Central memory CD8-positive, alpha-beta T cell (primary cell): ENCODE data around the gene SLC27A3.

Experiments
- ATAC-seq: fragments of 150-1000 bp; cut with Tn5 transposase; replicated peaks from 2 replicates; pipeline ENCODE4 v1.10.0; 2022; ENCODE audit warnings: mild to moderate bottlenecking, moderate FRiP score, moderate number of reproducible peaks; ENCODE audit not compliant: poor library complexity, severe bottlenecking; ENCODE audit errors: extremely low read depth
- DNase-seq, 2 donors: peaks; one replicate each; pipeline ENCODE4 v3.0.0; 2021; ENCODE audit warnings: low spot score in 2 of 2
- H3K27ac Mint-ChIP-seq: one replicate; pipeline ENCODE4 v1.8.0; 2022; ENCODE audit warnings: low read depth, mild to moderate bottlenecking, moderate library complexity, mixed read lengths
- H3K27me3 Mint-ChIP-seq: one replicate; pipeline ENCODE4 v1.8.0; 2022; ENCODE audit warnings: mixed read lengths
- H3K36me3 Mint-ChIP-seq: one replicate; pipeline ENCODE4 v1.8.0; 2022; ENCODE audit warnings: mild to moderate bottlenecking, moderate library complexity, mixed read lengths; ENCODE audit not compliant: insufficient read depth
- H3K4me1 Mint-ChIP-seq: one replicate; pipeline ENCODE4 v1.8.0; 2022; ENCODE audit warnings: mixed read lengths
- H3K4me3 Mint-ChIP-seq: one replicate; pipeline ENCODE4 v1.8.0; 2022; ENCODE audit warnings: mild to moderate bottlenecking, moderate library complexity, mixed read lengths
- H3K9me3 Mint-ChIP-seq: one replicate; pipeline ENCODE4 v1.8.0; 2022; ENCODE audit warnings: mixed read lengths

SLC27A3 gene

GRCh38 chr1:153791648-153792253, 16.5 kb downstream of the SLC27A3 start:
- H3K9me3 Mint-ChIP-seq, result no peaks in the 10 kb centered on the region
- no peak overlapping the region for H3K27ac Mint-ChIP-seq
- peaks cover 27% of the 10 kb centered on the region for H3K4me1 Mint-ChIP-seq
- peaks cover 33% of the 10 kb centered on the region for H3K27me3 Mint-ChIP-seq
- peaks cover 5% of the 10 kb centered on the region for H3K36me3 Mint-ChIP-seq
- DNase-seq, result no peak
- ATAC-seq, result no peak
- no peak overlapping the region for H3K4me3 Mint-ChIP-seq

DNA sequence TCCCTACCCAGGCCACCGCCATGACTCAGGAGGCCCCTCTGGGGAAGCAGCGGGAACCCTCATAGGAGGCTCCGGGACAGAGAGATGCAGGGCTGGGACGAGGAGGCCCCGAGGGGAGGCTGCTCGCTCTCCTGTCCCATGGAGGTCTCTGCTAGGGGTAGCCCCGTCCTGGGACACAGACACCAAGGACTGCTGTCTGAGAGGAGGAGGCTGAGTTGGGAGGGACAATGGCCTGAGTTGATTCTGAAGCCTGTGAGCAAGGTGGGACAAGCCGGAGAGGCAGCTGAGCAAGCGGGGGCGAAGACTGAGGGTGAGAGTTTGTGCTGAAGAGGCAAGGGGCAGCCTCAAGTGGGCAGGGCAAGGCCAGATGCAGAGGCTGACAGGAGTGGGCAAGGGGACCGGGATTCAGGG, 17.4 kb downstream of the SLC27A3 start:
- Mint-ChIP-seq H3K27ac (peak overlapping the region; percentile 56), H3K9me3 (no peaks in the 10 kb centered on the region), H3K27me3 (peaks cover 28% of the 10 kb centered on the region), H3K36me3 (peaks cover 5% of the 10 kb centered on the region), H3K4me3 (no peak overlapping the region), H3K4me1 (peaks cover 32% of the 10 kb centered on the region)
- DNase-seq (no peak), ATAC-seq (no peak)

GRCh38 chr1:153793261-153793972, 18.2 kb downstream of the SLC27A3 start:
- H3K4me1 Mint-ChIP-seq, result peaks cover 32% of the 10 kb centered on the region
- ATAC-seq, result no peak
- no peak for DNase-seq
- H3K9me3 Mint-ChIP-seq, result no peaks in the 10 kb centered on the region
- no peak overlapping the region for H3K27ac Mint-ChIP-seq
- peaks cover 20% of the 10 kb centered on the region for H3K27me3 Mint-ChIP-seq
- H3K36me3 Mint-ChIP-seq, result peaks cover 5% of the 10 kb centered on the region
- no peak overlapping the region for H3K4me3 Mint-ChIP-seq

GRCh38 chr1:153793973-153794615, 18.9 kb downstream of the SLC27A3 start:
- peaks cover 5% of the 10 kb centered on the region for H3K36me3 Mint-ChIP-seq
- no peak for ATAC-seq
- no peak for DNase-seq
- H3K27ac Mint-ChIP-seq, result peak overlapping the region; percentile 70
- no peaks in the 10 kb centered on the region for H3K9me3 Mint-ChIP-seq
- peaks cover 32% of the 10 kb centered on the region for H3K4me1 Mint-ChIP-seq
- H3K27me3 Mint-ChIP-seq, result peaks cover 14% of the 10 kb centered on the region
- peak overlapping the region; percentile 14 for H3K4me3 Mint-ChIP-seq

DNA sequence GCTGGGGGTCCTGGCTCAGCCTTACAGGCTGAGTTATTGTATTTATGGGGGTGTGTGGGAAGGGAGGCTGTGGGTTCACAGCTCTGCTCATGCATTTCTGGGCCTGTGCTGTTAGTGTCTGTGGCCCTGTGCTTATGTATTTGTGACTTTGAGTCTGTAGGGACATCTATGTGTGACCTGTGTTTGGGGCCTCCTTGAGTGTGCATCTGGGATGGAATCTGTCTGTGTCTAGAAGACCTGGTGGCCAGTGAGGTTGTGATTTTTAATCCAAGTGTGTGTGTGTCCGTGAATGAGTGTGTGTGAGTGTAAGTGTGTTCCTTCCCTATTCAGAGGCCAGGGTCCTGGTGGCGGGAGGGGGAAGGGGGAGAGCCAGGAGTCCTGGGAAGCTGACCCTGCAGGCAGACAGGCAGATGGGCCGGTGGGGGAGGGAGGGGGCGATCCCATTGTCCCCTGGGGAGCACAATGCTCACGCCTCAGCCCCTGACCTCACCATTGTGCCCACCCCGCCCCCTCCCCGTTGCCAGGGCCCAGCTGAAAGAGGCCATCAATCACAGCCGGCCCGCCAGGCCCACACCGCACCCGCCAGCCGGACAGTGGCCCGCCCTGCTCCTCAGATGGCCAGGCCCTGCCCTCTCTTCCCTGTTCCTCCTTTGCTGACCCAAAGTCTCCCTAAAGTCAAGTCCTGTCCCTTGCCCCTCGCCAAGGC, 19.6 kb downstream of the SLC27A3 start:
- Mint-ChIP-seq H3K27ac (peak overlapping the region; percentile 70), H3K27me3 (peaks cover 7% of the 10 kb centered on the region), H3K9me3 (no peaks in the 10 kb centered on the region), H3K4me1 (peaks cover 29% of the 10 kb centered on the region), H3K4me3 (peak overlapping the region; percentile 14), H3K36me3 (peaks cover 5% of the 10 kb centered on the region)
- ATAC-seq, result no peak
- DNase-seq, result no peak

- no peak for DNase-seq
- peaks cover under 1% of the 10 kb centered on the region for H3K27me3 Mint-ChIP-seq
- peak overlapping the region; percentile 70 for H3K27ac Mint-ChIP-seq
- ATAC-seq, result no peak
- H3K36me3 Mint-ChIP-seq, result peaks cover 5% of the 10 kb centered on the region
- H3K4me1 Mint-ChIP-seq, result peaks cover 24% of the 10 kb centered on the region
- H3K4me3 Mint-ChIP-seq, result no peak overlapping the region
- H3K9me3 Mint-ChIP-seq, result no peaks in the 10 kb centered on the region
Observed at GRCh38 chr1:153795330-153795837, 20.2 kb downstream of the SLC27A3 start.

GRCh38 chr1:153795934-153796785, 21.0 kb downstream of the SLC27A3 start:
- Mint-ChIP-seq H3K36me3 (peaks cover 5% of the 10 kb centered on the region), H3K27me3 (no peaks in the 10 kb centered on the region), H3K4me1 (peaks cover 19% of the 10 kb centered on the region), H3K4me3 (no peak overlapping the region), H3K9me3 (no peaks in the 10 kb centered on the region), H3K27ac (peak overlapping the region; percentile 84)
- DNase-seq (no peak), ATAC-seq (peak; percentile 78)

GRCh38 chr1:153796786-153797659, 21.8 kb downstream of the SLC27A3 start:
- Mint-ChIP-seq H3K4me3 (no peak overlapping the region), H3K27me3 (no peaks in the 10 kb centered on the region), H3K36me3 (peaks cover 8% of the 10 kb centered on the region), H3K9me3 (no peaks in the 10 kb centered on the region), H3K4me1 (peaks cover 21% of the 10 kb centered on the region), H3K27ac (peak overlapping the region; percentile 84)
- ATAC-seq, result peak; percentile 85
- DNase-seq, result peak; percentile 76 to 83

GRCh38 chr1:153798468-153798780, 23.2 kb downstream of the SLC27A3 start:
- peaks cover 6% of the 10 kb centered on the region for H3K36me3 Mint-ChIP-seq
- DNase-seq, result no peak
- no peaks in the 10 kb centered on the region for H3K27me3 Mint-ChIP-seq
- H3K27ac Mint-ChIP-seq, result no peak overlapping the region
- no peak for ATAC-seq
- no peaks in the 10 kb centered on the region for H3K9me3 Mint-ChIP-seq
- no peak overlapping the region for H3K4me3 Mint-ChIP-seq
- H3K4me1 Mint-ChIP-seq, result peaks cover 31% of the 10 kb centered on the region

DNA sequence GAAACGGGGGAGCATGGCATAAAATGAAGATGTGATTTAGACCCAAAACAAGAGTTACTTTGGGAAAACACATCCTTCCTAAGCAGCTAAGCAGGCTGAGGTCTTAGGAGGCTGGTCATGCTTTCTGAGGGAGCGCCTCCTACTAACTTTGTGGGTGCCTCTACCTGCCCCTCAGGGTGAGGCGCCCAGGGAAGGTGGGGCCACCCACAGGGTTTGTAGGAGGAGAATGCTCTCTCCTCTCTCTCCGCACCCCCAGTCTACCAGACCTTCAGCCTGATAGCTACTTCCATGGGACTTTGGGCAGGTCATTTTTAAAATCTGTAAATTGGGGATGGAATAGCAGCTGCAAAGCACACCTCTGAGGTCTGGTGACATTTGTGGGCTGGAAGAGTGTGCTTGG, 23.8 kb downstream of the SLC27A3 start:
- no peaks in the 10 kb centered on the region for H3K27me3 Mint-ChIP-seq
- H3K4me3 Mint-ChIP-seq, result no peak overlapping the region
- H3K36me3 Mint-ChIP-seq, result peaks cover 6% of the 10 kb centered on the region
- DNase-seq (no peak), ATAC-seq (no peak)
- H3K4me1 Mint-ChIP-seq, result peaks cover 37% of the 10 kb centered on the region
- no peaks in the 10 kb centered on the region for H3K9me3 Mint-ChIP-seq
- no peak overlapping the region for H3K27ac Mint-ChIP-seq
